Stimulated activated CD8-positive, alpha-beta memory T cell treated with anti-CD3 and anti-CD28 coated beads, Interleukin-7, amount 100 ng/mL, for 48 hours (primary cell): ENCODE data around the gene TBX15.
"Not testable (repeated sequence)": the region's sequence is repeated elsewhere in the genome, so short reads cannot be mapped to it uniquely, and the experiment has no call there.

Experiments
- DNase-seq, 2 donors: peaks; one replicate each; pipeline ENCODE4 v3.0.0-alpha.2; 2020; ENCODE audit warnings: low read depth in 1 of 2; ENCODE audit errors: extremely low read depth in 1 of 2

Gene TBX15

GRCh38 chr1:118928739-118929554 lies 59.2 kb downstream of the TBX15 start:
- no peak for DNase-seq

GRCh38 chr1:118927427-118928187 lies 60.5 kb downstream of the TBX15 start:
- DNase-seq = no peak

- DNase-seq = no peak
These were observed 61.9 kb downstream of the TBX15 start for GRCh38 chr1:118926261-118926660.

- no peak for DNase-seq
These were observed 62.5 kb downstream of the TBX15 start for GRCh38 chr1:118925651-118926050.

- DNase-seq = no peak
These were observed 64.8 kb downstream of the TBX15 start for GRCh38 chr1:118923319-118923718.

GRCh38 chr1:118921994-118922393 lies 66.1 kb downstream of the TBX15 start:
- no peak for DNase-seq

- no peak for DNase-seq
These were observed 67.9 kb downstream of the TBX15 start for GRCh38 chr1:118920124-118920717.

- DNase-seq = no peak
These were observed 69.2 kb downstream of the TBX15 start for GRCh38 chr1:118918940-118919259.

- no peak for DNase-seq
These were observed 69.8 kb downstream of the TBX15 start for GRCh38 chr1:118918230-118918939.

GRCh38 chr1:118916346-118916745 lies 71.8 kb downstream of the TBX15 start:
- DNase-seq = not testable (repeated sequence)

- no peak for DNase-seq
These were observed 73.6 kb downstream of the TBX15 start for GRCh38 chr1:118914379-118915161.

- no peak for DNase-seq
These were observed 74.3 kb downstream of the TBX15 start for GRCh38 chr1:118913818-118914217.

- no peak for DNase-seq
These were observed 75.6 kb downstream of the TBX15 start for GRCh38 chr1:118912574-118912973.

- DNase-seq = no peak
These were observed 76.6 kb downstream of the TBX15 start for GRCh38 chr1:118911571-118911970.

- DNase-seq = no peak
These were observed 80.7 kb downstream of the TBX15 start for GRCh38 chr1:118907466-118907865.

GRCh38 chr1:118905671-118906070 lies 82.5 kb downstream of the TBX15 start:
- DNase-seq = no peak

- DNase-seq = no peak
These were observed 82.9 kb downstream of the TBX15 start for GRCh38 chr1:118905196-118905595.

- no peak for DNase-seq
These were observed 85.4 kb downstream of the TBX15 start for GRCh38 chr1:118902711-118903191.

GRCh38 chr1:118902299-118902698 lies 85.8 kb downstream of the TBX15 start:
- no peak for DNase-seq
